Measurements from ENCODE around the gene GATB. TPM values are rescaled to one million over a fixed set of nuclear protein-coding genes. Genes with fewer than 3 reads are reported as not detected.
A peak's percentile ranks its signal among the peaks of the same experiment; 100 is the strongest.

GATB gene
- total RNA-seq, 1 experiment from 2014 or later = 21.2 TPM

- no peaks in the 10 kb centered on the region for H3K9me3 ChIP-seq (ENCODE audit: control insufficient read depth, low read depth, low read length)
- H3K79me2 ChIP-seq (ENCODE audit: insufficient read depth, low read length) = no peaks in the 10 kb centered on the region
- Mint-ChIP-seq H3K4me1 (peaks cover 10% of the 10 kb centered on the region in 2 experiments), H3K9me3 (no peaks in the 10 kb centered on the region), H3K27ac (0 out of 7 replicates have a peak overlapping the region, but pooled peaks of 1 of the 3 experiments have one; percentile 26), H3K36me3 (ENCODE audit: insufficient read depth in 1 of 3, low read depth in 3 of 3) (peaks cover 0 to 20% (median 3%) of the 10 kb centered on the region in 3 experiments; a peak in 5 of 7 replicates), H3K27me3 (ENCODE audit: low read depth) (no peaks in the 10 kb centered on the region), H3K4me3 (no peak overlapping the region)
- no peak overlapping the region for H3K4me2 ChIP-seq (ENCODE audit: insufficient read depth, insufficient read length, low read length)
- H3K4ac ChIP-seq (ENCODE audit: low read depth, low read length) = no peak overlapping the region
- H3K56ac ChIP-seq (ENCODE audit: insufficient read length, low read depth, low read length) = no peak overlapping the region
- H4K91ac ChIP-seq (ENCODE audit: insufficient read length, low read depth, low read length) = no peak overlapping the region
- no peak overlapping the region for H3K23ac ChIP-seq (ENCODE audit: insufficient read length, low read depth, low read length)
- H4K20me1 ChIP-seq (ENCODE audit: control insufficient read depth, insufficient read depth, insufficient read length) = no peaks in the 10 kb centered on the region
- H2BK15ac ChIP-seq (ENCODE audit: low read depth, low read length) = no peak overlapping the region
- H2BK120ac ChIP-seq (ENCODE audit: low read depth, low read length, poor library complexity, severe bottlenecking) = no peak overlapping the region
- no peaks in the 10 kb centered on the region for H3K23me2 ChIP-seq (ENCODE audit: insufficient read length, low read depth, low read length, poor library complexity, severe bottlenecking)
- no peak overlapping the region for H2BK5ac ChIP-seq (ENCODE audit: insufficient read length, low read length)
- H3K14ac ChIP-seq (ENCODE audit: insufficient read depth, low read length) = no peak overlapping the region; the same call in 1 of the 2 replicates
- no peak for DNase-seq
- H3K18ac ChIP-seq (ENCODE audit: insufficient read length, low read depth, low read length) = no peak overlapping the region
- no peak overlapping the region for H2BK12ac ChIP-seq (ENCODE audit: insufficient read length, low read depth, low read length)
- WGBS (ENCODE audit: extremely low coverage, insufficient read length, low lambda C conversion rate) = no CpG with 5 or more reads among the region's 10 CpGs
- no peak overlapping the region for H4K8ac ChIP-seq (replicated peaks; ENCODE audit: insufficient read length, low read depth, low read length)
- H2AK5ac ChIP-seq (ENCODE audit: insufficient read length, low read length) = no peak overlapping the region
- no peaks in the 10 kb centered on the region for H3K4me1 ChIP-seq (ENCODE audit: insufficient read depth, low read length)
- no peak overlapping the region for H2AFZ ChIP-seq (ENCODE audit: low read length)
- H3K9ac ChIP-seq (ENCODE audit: extremely low read depth, insufficient read length, low read length) = no peak overlapping the region
- TF ChIP-seq, protein P1, sequence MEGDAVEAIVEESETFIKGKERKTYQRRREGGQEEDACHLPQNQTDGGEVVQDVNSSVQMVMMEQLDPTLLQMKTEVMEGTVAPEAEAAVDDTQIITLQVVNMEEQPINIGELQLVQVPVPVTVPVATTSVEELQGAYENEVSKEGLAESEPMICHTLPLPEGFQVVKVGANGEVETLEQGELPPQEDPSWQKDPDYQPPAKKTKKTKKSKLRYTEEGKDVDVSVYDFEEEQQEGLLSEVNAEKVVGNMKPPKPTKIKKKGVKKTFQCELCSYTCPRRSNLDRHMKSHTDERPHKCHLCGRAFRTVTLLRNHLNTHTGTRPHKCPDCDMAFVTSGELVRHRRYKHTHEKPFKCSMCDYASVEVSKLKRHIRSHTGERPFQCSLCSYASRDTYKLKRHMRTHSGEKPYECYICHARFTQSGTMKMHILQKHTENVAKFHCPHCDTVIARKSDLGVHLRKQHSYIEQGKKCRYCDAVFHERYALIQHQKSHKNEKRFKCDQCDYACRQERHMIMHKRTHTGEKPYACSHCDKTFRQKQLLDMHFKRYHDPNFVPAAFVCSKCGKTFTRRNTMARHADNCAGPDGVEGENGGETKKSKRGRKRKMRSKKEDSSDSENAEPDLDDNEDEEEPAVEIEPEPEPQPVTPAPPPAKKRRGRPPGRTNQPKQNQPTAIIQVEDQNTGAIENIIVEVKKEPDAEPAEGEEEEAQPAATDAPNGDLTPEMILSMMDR (conservative IDR thresholded peaks at IDR 0.05) = no peak
- H3K79me1 ChIP-seq (ENCODE audit: insufficient read depth, low read depth, low read length, poor library complexity, severe bottlenecking) = no peaks in the 10 kb centered on the region
- H3K27ac ChIP-seq (ENCODE audit: insufficient read length, low read depth, low read length) = no peak overlapping the region
- H3T11ph ChIP-seq (ENCODE audit: low read length) = no peak overlapping the region
- H2BK20ac ChIP-seq (ENCODE audit: low read depth, low read length, poor library complexity, severe bottlenecking) = no peak overlapping the region
- no peaks in the 10 kb centered on the region for H3K27me3 ChIP-seq (ENCODE audit: insufficient read depth, low read length)
- no peak overlapping the region for H4K5ac ChIP-seq (ENCODE audit: insufficient read length, low read depth, low read length)
These were observed 131.6 kb downstream of the GATB start for GRCh38 chr4:151629097-151629783.

Data from H9 (cell line).